Neutrophil (primary cell): ENCODE measurements around the gene TSPAN33.

ENCODE experiments used
- H3K27ac ChIP-seq: fragments of 200-600 bp; sonication (generic); 2 replicates; pipeline ENCODE4 v1.5.1; 2016; ENCODE audit warnings: mild to moderate bottlenecking, moderate library complexity
- H3K27me3 ChIP-seq: fragments of 200-600 bp; sonication (generic); 2 replicates; pipeline ENCODE4 v1.6.0; 2016; ENCODE audit warnings: mild to moderate bottlenecking
- H3K36me3 ChIP-seq: fragments of 200-600 bp; sonication (generic); 2 replicates; pipeline ENCODE4 v1.5.1; 2017
- H3K4me1 ChIP-seq, 2 experiments: fragments of 200-600 bp in 1 of 2; sonication (generic) in 1 of 2; 1 replicate in 1 of 2; 2 replicates in 1 of 2; pipeline versions ENCODE4 v1.5.1 to v1.6.1; 2013 to 2016; ENCODE audit warnings: low read depth in 1 of 2, low read length in 1 of 2, mild to moderate bottlenecking in 1 of 2, moderate library complexity in 1 of 2; ENCODE audit not compliant: control insufficient read depth in 1 of 2, insufficient read depth in 1 of 2
- H3K4me3 ChIP-seq, 2 experiments: fragments of 200-600 bp in 1 of 2; sonication (generic) in 1 of 2; 1 replicate in 1 of 2; 2 replicates in 1 of 2; pipeline ENCODE4 v1.5.1; 2013 to 2016; ENCODE audit warnings: low read depth in 1 of 2, low read length in 1 of 2, mild to moderate bottlenecking in 1 of 2, moderate library complexity in 1 of 2
- H3K9me3 ChIP-seq: fragments of 200-600 bp; sonication (generic); 2 replicates; pipeline ENCODE4 v1.5.1; 2016
- TF ChIP-seq, protein P1 (sequence below): fragments of 200-600 bp; sonication (generic); IDR thresholded peaks from 2 replicates; pipeline ENCODE4 v1.5.1; 2016; ENCODE audit warnings: antibody characterized with exemption

The TSPAN33 gene

GRCh38 chr7:129103561-129104324 is 40.8 kb upstream of the TSPAN33 start:
- Histone ChIP-seq H3K27me3 (no peaks in the 10 kb centered on the region), H3K9me3 (no peaks in the 10 kb centered on the region), H3K4me3 (no peak overlapping the region), H3K27ac (no peak overlapping the region), H3K36me3 (no peaks in the 10 kb centered on the region), H3K4me1 (no peaks in the 10 kb centered on the region)
- TF ChIP-seq, protein P1, sequence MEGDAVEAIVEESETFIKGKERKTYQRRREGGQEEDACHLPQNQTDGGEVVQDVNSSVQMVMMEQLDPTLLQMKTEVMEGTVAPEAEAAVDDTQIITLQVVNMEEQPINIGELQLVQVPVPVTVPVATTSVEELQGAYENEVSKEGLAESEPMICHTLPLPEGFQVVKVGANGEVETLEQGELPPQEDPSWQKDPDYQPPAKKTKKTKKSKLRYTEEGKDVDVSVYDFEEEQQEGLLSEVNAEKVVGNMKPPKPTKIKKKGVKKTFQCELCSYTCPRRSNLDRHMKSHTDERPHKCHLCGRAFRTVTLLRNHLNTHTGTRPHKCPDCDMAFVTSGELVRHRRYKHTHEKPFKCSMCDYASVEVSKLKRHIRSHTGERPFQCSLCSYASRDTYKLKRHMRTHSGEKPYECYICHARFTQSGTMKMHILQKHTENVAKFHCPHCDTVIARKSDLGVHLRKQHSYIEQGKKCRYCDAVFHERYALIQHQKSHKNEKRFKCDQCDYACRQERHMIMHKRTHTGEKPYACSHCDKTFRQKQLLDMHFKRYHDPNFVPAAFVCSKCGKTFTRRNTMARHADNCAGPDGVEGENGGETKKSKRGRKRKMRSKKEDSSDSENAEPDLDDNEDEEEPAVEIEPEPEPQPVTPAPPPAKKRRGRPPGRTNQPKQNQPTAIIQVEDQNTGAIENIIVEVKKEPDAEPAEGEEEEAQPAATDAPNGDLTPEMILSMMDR = no peak

GRCh38 chr7:129108581-129108980 is 35.9 kb upstream of the TSPAN33 start:
- Histone ChIP-seq H3K27me3 (no peaks in the 10 kb centered on the region), H3K4me1 (no peaks in the 10 kb centered on the region), H3K27ac (no peak overlapping the region), H3K9me3 (no peaks in the 10 kb centered on the region), H3K36me3 (no peaks in the 10 kb centered on the region), H3K4me3 (no peak overlapping the region)
- TF ChIP-seq, protein P1 = no peak

- Histone ChIP-seq H3K36me3 (no peaks in the 10 kb centered on the region), H3K27me3 (no peaks in the 10 kb centered on the region), H3K4me3 (no peak overlapping the region), H3K27ac (no peak overlapping the region), H3K4me1 (no peaks in the 10 kb centered on the region), H3K9me3 (no peaks in the 10 kb centered on the region)
- TF ChIP-seq, protein P1 = no peak
These were observed 34.1 kb upstream of the TSPAN33 start for GRCh38 chr7:129110258-129110981.

GRCh38 chr7:129110982-129111376 is 33.5 kb upstream of the TSPAN33 start:
- Histone ChIP-seq H3K4me1 (no peaks in the 10 kb centered on the region), H3K9me3 (no peaks in the 10 kb centered on the region), H3K36me3 (no peaks in the 10 kb centered on the region), H3K4me3 (no peak overlapping the region), H3K27ac (no peak overlapping the region), H3K27me3 (no peaks in the 10 kb centered on the region)
- TF ChIP-seq, protein P1 = no peak

DNA sequence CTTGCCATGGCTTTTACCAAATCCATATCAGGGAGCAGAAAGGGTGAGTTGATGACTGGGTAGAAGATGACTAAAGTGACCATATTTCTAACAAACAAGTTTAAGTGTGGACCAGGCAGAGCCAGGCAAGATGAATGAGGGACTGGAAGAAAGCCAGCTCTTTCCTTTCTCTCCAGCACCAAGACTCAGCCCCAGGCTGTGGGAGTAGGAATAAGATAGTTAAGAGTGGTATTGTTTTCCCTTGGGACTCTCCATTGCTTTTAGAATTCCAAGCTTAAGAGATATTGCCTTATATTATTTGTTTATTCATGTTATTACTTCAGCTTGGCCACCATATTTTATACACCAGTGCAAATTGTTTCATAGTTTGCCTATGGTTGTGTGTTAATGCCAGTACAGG is 28.8 kb upstream of the TSPAN33 start:
- no peaks in the 10 kb centered on the region for H3K27me3 ChIP-seq
- TF ChIP-seq, protein P1 = no peak
- no peaks in the 10 kb centered on the region for H3K4me1 ChIP-seq
- no peaks in the 10 kb centered on the region for H3K36me3 ChIP-seq
- no peaks in the 10 kb centered on the region for H3K9me3 ChIP-seq
- no peak overlapping the region for H3K4me3 ChIP-seq
- H3K27ac ChIP-seq = no peak overlapping the region
